ENCODE data around the gene CADM1.

The CADM1 gene

GRCh38 chr11:115463606-115464005 lies 40.6 kb downstream of the CADM1 start:
- TF ChIP-seq FOXP2 (optimal IDR thresholded peaks at IDR 0.05; ENCODE audit: control extremely low read depth, extremely low read length, insufficient read depth): no peak
- no peak for TF ChIP-seq EZH2 (IDR thresholded peaks at IDR 0.05)
- no peak for TF ChIP-seq POLR2AphosphoS5 (IDR thresholded peaks at IDR 0.05; ENCODE audit: borderline replicate concordance, low read depth, low read length)
- Histone ChIP-seq H3K27ac (no peak overlapping the region), H3K4me3 (no peak overlapping the region), H3K9ac (ENCODE audit: insufficient read length) (no peak overlapping the region), H3K9me3 (ENCODE audit: low read depth, low read length) (no peaks in the 10 kb centered on the region), H3K36me3 (ENCODE audit: insufficient read depth, low read length) (no peaks in the 10 kb centered on the region)
- DNase-seq (ENCODE audit: low read depth, low spot score): no peak

GRCh38 chr11:115462757-115463156 lies 41.5 kb downstream of the CADM1 start:
- TF ChIP-seq FOXP2 (optimal IDR thresholded peaks at IDR 0.05; ENCODE audit: control extremely low read depth, extremely low read length, insufficient read depth): no peak
- no peak for TF ChIP-seq EZH2 (IDR thresholded peaks at IDR 0.05)
- TF ChIP-seq POLR2AphosphoS5 (IDR thresholded peaks at IDR 0.05; ENCODE audit: borderline replicate concordance, low read depth, low read length): no peak
- no peak overlapping the region for H3K4me3 ChIP-seq
- DNase-seq (ENCODE audit: low read depth, low spot score): no peak
- no peaks in the 10 kb centered on the region for H3K36me3 ChIP-seq (ENCODE audit: insufficient read depth, low read length)
- no peak overlapping the region for H3K27ac ChIP-seq
- no peaks in the 10 kb centered on the region for H3K9me3 ChIP-seq (ENCODE audit: low read depth, low read length)
- H3K9ac ChIP-seq (ENCODE audit: insufficient read length): no peak overlapping the region

DNA sequence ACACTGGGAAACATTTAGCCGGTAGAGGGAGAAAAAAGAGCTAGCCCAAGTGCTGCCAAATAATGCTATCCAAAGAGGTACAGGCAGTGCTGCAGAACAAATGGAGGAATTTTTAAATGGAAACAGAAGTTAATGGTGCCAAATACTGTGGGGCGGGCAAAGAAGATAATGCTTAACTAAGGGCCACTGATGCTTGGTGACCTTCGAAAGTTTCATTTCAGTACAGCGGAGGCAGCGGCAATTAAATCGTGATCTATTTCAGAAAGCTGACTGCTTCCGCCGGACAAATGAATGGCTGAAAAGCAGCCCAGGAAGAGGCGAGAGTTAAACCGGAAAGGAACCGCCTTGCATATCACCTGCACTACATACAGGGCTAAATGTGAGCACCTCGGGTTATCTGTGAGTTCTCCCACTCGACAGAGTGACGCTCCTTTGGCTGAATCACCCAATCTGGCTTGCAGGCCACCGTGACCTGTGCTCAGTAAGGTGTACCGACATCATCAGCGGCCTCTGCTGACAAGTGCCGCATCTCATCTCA lies 42.1 kb downstream of the CADM1 start:
- Histone ChIP-seq H3K36me3 (ENCODE audit: insufficient read depth, low read length) (no peaks in the 10 kb centered on the region), H3K9ac (ENCODE audit: insufficient read length) (no peak overlapping the region), H3K4me3 (no peak overlapping the region), H3K27ac (no peak overlapping the region), H3K9me3 (ENCODE audit: low read depth, low read length) (no peaks in the 10 kb centered on the region)
- DNase-seq (ENCODE audit: low read depth, low spot score): no peak
- TF ChIP-seq FOXP2 (optimal IDR thresholded peaks at IDR 0.05; ENCODE audit: control extremely low read depth, extremely low read length, insufficient read depth) (no peak), EZH2 (IDR thresholded peaks at IDR 0.05) (no peak), POLR2AphosphoS5 (IDR thresholded peaks at IDR 0.05; ENCODE audit: borderline replicate concordance, low read depth, low read length) (no peak)

GRCh38 chr11:115460512-115460911 lies 43.7 kb downstream of the CADM1 start:
- DNase-seq (ENCODE audit: low read depth, low spot score): no peak
- no peak for TF ChIP-seq FOXP2 (optimal IDR thresholded peaks at IDR 0.05; ENCODE audit: control extremely low read depth, extremely low read length, insufficient read depth)
- TF ChIP-seq EZH2 (IDR thresholded peaks at IDR 0.05): no peak
- no peak for TF ChIP-seq POLR2AphosphoS5 (IDR thresholded peaks at IDR 0.05; ENCODE audit: borderline replicate concordance, low read depth, low read length)
- no peak overlapping the region for H3K27ac ChIP-seq
- no peaks in the 10 kb centered on the region for H3K9me3 ChIP-seq (ENCODE audit: low read depth, low read length)
- H3K4me3 ChIP-seq: no peak overlapping the region
- no peaks in the 10 kb centered on the region for H3K36me3 ChIP-seq (ENCODE audit: insufficient read depth, low read length)
- no peak overlapping the region for H3K9ac ChIP-seq (ENCODE audit: insufficient read length)

- no peak overlapping the region for H3K9ac ChIP-seq (ENCODE audit: insufficient read length)
- no peak overlapping the region for H3K4me3 ChIP-seq
- no peak for DNase-seq (ENCODE audit: low read depth, low spot score)
- no peaks in the 10 kb centered on the region for H3K9me3 ChIP-seq (ENCODE audit: low read depth, low read length)
- H3K27ac ChIP-seq: no peak overlapping the region
- no peaks in the 10 kb centered on the region for H3K36me3 ChIP-seq (ENCODE audit: insufficient read depth, low read length)
- TF ChIP-seq EZH2 (IDR thresholded peaks at IDR 0.05) (no peak), FOXP2 (optimal IDR thresholded peaks at IDR 0.05; ENCODE audit: control extremely low read depth, extremely low read length, insufficient read depth) (no peak)
Observed at GRCh38 chr11:115459563-115459962, 44.7 kb downstream of the CADM1 start.

DNA sequence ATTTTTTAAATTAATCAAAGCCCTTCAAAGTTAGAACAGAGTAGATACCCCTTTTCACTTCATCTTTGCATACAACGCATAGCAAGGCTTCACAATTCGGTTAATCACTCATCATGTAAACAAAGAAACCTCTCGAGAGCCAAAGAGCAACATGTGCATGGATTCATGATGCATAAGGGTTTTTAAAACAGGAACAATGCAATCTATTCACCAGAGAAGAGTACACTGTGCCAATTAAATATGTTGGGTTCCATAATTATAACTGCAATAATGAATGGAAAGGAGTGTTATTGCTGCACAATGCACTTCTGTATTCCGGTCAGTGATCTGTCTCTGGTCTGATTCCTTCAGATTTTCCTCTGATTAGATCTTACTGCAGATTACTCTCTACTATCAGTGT lies 45.3 kb downstream of the CADM1 start:
- DNase-seq (ENCODE audit: low read depth, low spot score): no peak
- no peaks in the 10 kb centered on the region for H3K36me3 ChIP-seq (ENCODE audit: insufficient read depth, low read length)
- no peak overlapping the region for H3K9ac ChIP-seq (ENCODE audit: insufficient read length)
- TF ChIP-seq EZH2 (IDR thresholded peaks at IDR 0.05) (no peak), FOXP2 (optimal IDR thresholded peaks at IDR 0.05; ENCODE audit: control extremely low read depth, extremely low read length, insufficient read depth) (no peak), POLR2AphosphoS5 (IDR thresholded peaks at IDR 0.05; ENCODE audit: borderline replicate concordance, low read depth, low read length) (no peak)
- no peak overlapping the region for H3K27ac ChIP-seq
- H3K4me3 ChIP-seq: no peak overlapping the region
- no peaks in the 10 kb centered on the region for H3K9me3 ChIP-seq (ENCODE audit: low read depth, low read length)

- no peak overlapping the region for H3K27ac ChIP-seq
- H3K36me3 ChIP-seq (ENCODE audit: insufficient read depth, low read length): no peaks in the 10 kb centered on the region
- TF ChIP-seq EZH2 (IDR thresholded peaks at IDR 0.05) (no peak), POLR2AphosphoS5 (IDR thresholded peaks at IDR 0.05; ENCODE audit: borderline replicate concordance, low read depth, low read length) (no peak), FOXP2 (optimal IDR thresholded peaks at IDR 0.05; ENCODE audit: control extremely low read depth, extremely low read length, insufficient read depth) (no peak)
- H3K9me3 ChIP-seq (ENCODE audit: low read depth, low read length): no peaks in the 10 kb centered on the region
- no peak overlapping the region for H3K4me3 ChIP-seq
- H3K9ac ChIP-seq (ENCODE audit: insufficient read length): no peak overlapping the region
- DNase-seq (ENCODE audit: low read depth, low spot score): no peak
Observed at GRCh38 chr11:115456019-115456418, 48.2 kb downstream of the CADM1 start.

DNA sequence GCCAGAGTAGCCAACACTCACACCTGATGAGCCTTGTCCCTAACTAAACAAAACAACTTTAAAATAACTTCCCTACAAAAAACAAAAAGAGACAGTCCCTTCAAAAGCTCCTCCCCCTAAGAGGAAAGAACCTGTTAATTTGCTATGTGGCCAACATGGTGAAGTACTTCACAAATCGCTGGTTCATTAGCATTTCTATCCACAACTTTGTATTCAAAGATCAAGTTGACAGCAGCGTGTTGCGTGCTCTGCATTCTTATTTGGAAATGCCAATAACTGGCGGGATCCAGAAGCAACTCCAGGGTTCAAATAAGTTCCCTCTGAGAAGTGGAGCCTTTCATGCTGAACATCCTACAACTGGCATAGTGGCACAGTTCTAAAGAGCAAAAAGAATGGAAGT lies 48.6 kb downstream of the CADM1 start:
- Histone ChIP-seq H3K36me3 (ENCODE audit: insufficient read depth, low read length) (no peaks in the 10 kb centered on the region), H3K9me3 (ENCODE audit: low read depth, low read length) (no peaks in the 10 kb centered on the region), H3K27ac (no peak overlapping the region), H3K9ac (ENCODE audit: insufficient read length) (no peak overlapping the region), H3K4me3 (no peak overlapping the region)
- TF ChIP-seq EZH2 (IDR thresholded peaks at IDR 0.05) (no peak), FOXP2 (optimal IDR thresholded peaks at IDR 0.05; ENCODE audit: control extremely low read depth, extremely low read length, insufficient read depth) (no peak), POLR2AphosphoS5 (IDR thresholded peaks at IDR 0.05; ENCODE audit: borderline replicate concordance, low read depth, low read length) (no peak)
- no peak for DNase-seq (ENCODE audit: low read depth, low spot score)

DNA sequence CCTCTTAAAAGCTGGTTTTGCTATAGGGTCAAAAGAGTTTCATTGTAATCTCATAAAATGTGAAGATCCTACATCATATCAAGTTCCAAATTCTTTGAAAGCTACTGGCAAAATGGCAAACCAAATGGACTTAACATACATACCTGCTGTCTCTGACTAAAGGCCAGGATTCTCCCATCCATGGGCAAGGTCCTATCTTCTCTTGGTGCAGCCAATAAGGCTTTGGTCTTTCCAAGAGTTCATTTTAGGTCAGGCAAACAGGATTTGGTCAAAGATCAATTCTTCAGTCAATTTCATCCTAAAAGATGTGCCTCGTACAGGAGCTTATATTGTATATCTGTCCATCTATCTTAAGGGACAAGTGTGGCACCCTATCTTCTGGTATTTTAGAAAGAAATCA lies 49.7 kb downstream of the CADM1 start:
- Histone ChIP-seq H3K27ac (no peak overlapping the region), H3K9ac (ENCODE audit: insufficient read length) (no peak overlapping the region), H3K9me3 (ENCODE audit: low read depth, low read length) (no peaks in the 10 kb centered on the region), H3K4me3 (no peak overlapping the region), H3K36me3 (ENCODE audit: insufficient read depth, low read length) (no peaks in the 10 kb centered on the region)
- no peak for DNase-seq (ENCODE audit: low read depth, low spot score)
- TF ChIP-seq FOXP2 (optimal IDR thresholded peaks at IDR 0.05; ENCODE audit: control extremely low read depth, extremely low read length, insufficient read depth): no peak
- TF ChIP-seq EZH2 (IDR thresholded peaks at IDR 0.05): no peak
- TF ChIP-seq POLR2AphosphoS5 (IDR thresholded peaks at IDR 0.05; ENCODE audit: borderline replicate concordance, low read depth, low read length): no peak

All from SK-N-MC (cell line).